Coronary artery (tissue), 2 donors: ENCODE data around the gene MORC2.

ENCODE experiments used
- DNase-seq: peaks from one replicate; pipeline ENCODE4 v3.0.0-alpha.2; 2017; ENCODE audit warnings: low spot score
- H3K27ac ChIP-seq, 2 donors: fragments of 200-600 bp; sonication (generic); one replicate each; pipeline ENCODE4 v1.5.1; 2016 to 2019
- H3K4me3 ChIP-seq: fragments of 200-600 bp; sonication (generic); 2 replicates; pipeline ENCODE4 v1.5.1; 2016; ENCODE audit warnings: mild to moderate bottlenecking, moderate library complexity
- CTCF ChIP-seq: fragments of 200-600 bp; sonication (generic); IDR thresholded peaks from one replicate; pipeline ENCODE4 v1.5.1; 2019; ENCODE audit warnings: antibody characterized with exemption

MORC2 gene

GRCh38 chr22:30949934-30950660, 18.5 kb downstream of the MORC2 start:
- DNase-seq, result no peak
- TF ChIP-seq CTCF, result no peak
- Histone ChIP-seq H3K4me3 (no peak overlapping the region), H3K27ac (peak overlapping the region; percentile 58 to 81)

GRCh38 chr22:30948930-30949342, 19.6 kb downstream of the MORC2 start:
- DNase-seq, result no peak
- H3K27ac ChIP-seq, result peak overlapping the region; percentile 60 to 81
- peak overlapping the region; percentile 2 for H3K4me3 ChIP-seq
- TF ChIP-seq CTCF, result no peak

- no peak for DNase-seq
- no peak for TF ChIP-seq CTCF
- Histone ChIP-seq H3K27ac (peak overlapping the region; percentile 60 to 81), H3K4me3 (no peak overlapping the region)
These were observed 20.6 kb downstream of the MORC2 start for GRCh38 chr22:30947816-30948454.

- no peak for TF ChIP-seq CTCF
- Histone ChIP-seq H3K4me3 (no peak overlapping the region), H3K27ac (peak overlapping the region; percentile 36 to 81)
- no peak for DNase-seq
These were observed 21.3 kb downstream of the MORC2 start for GRCh38 chr22:30947173-30947815.

GRCh38 chr22:30946354-30946753, 22.2 kb downstream of the MORC2 start:
- DNase-seq, result no peak
- no peak for TF ChIP-seq CTCF
- no peak overlapping the region for H3K4me3 ChIP-seq
- peak overlapping the region in 1 of 2 donors; percentile 81 for H3K27ac ChIP-seq

GRCh38 chr22:30945653-30946052, 22.9 kb downstream of the MORC2 start:
- no peak for TF ChIP-seq CTCF
- H3K27ac ChIP-seq, result peak overlapping the region in 1 of 2 donors; percentile 81
- no peak overlapping the region for H3K4me3 ChIP-seq
- DNase-seq, result no peak
